HCT116 (cell line): ENCODE results near the gene ARL6.

Experiments
- ATF3 ChIP-seq: IDR thresholded peaks from 2 replicates; pipeline ENCODE4 v1.6.1; 2012
- CEBPB ChIP-seq: IDR thresholded peaks from 2 replicates; pipeline ENCODE4 v1.6.1; 2012; ENCODE audit warnings: low read depth
- CTCF ChIP-seq, 3 experiments: fragments of 200-600 bp in 1 of 3; sonication (generic) in 1 of 3; IDR thresholded peaks in 2 of 3; conservative IDR thresholded peaks in 1 of 3; 2 replicates each; pipeline ENCODE4 v1.5.1; 2012 to 2017; ENCODE audit warnings: low read depth in 2 of 3, low read length in 2 of 3, antibody characterized with exemption in 1 of 3, borderline replicate concordance in 1 of 3, control low read depth in 1 of 3, mild to moderate bottlenecking in 1 of 3, mixed read lengths in 1 of 3, mixed run types in 1 of 3, moderate library complexity in 1 of 3; ENCODE audit not compliant: insufficient read depth in 1 of 3
- EZH2 ChIP-seq: fragments of 200-600 bp; sonication (generic); IDR thresholded peaks from 2 replicates; pipeline ENCODE4 v1.6.1; 2017; ENCODE audit warnings: antibody characterized with exemption, mixed run types
- EZH2phosphoT487 ChIP-seq: fragments of 200-600 bp; IDR thresholded peaks from 2 replicates; pipeline ENCODE4 v1.6.1; 2018; ENCODE audit warnings: antibody characterized with exemption, borderline replicate concordance
- MAX ChIP-seq: IDR thresholded peaks from 2 replicates; pipeline ENCODE4 v1.6.1; 2012
- POLR2A ChIP-seq: IDR thresholded peaks from 2 replicates; pipeline ENCODE4 v1.7.0; 2011; ENCODE audit warnings: borderline replicate concordance; ENCODE audit not compliant: insufficient read depth, insufficient read length; ENCODE audit errors: extremely low read depth
- POLR2AphosphoS5 ChIP-seq: IDR thresholded peaks from 2 replicates; pipeline ENCODE4 v1.6.1; 2011; ENCODE audit warnings: mild to moderate bottlenecking, low read depth, low read length, moderate library complexity
- SP1 ChIP-seq: IDR thresholded peaks from 2 replicates; pipeline ENCODE4 v1.6.1; 2012; ENCODE audit warnings: low read depth
- TCF7L2 ChIP-seq: IDR thresholded peaks from 2 replicates; pipeline ENCODE4 v1.7.0; 2011; ENCODE audit warnings: borderline replicate concordance, inconsistent platforms; ENCODE audit not compliant: insufficient read depth, insufficient read length; ENCODE audit errors: extremely low read depth
- YY1 ChIP-seq: IDR thresholded peaks from 2 replicates; pipeline ENCODE4 v1.6.1; 2011; ENCODE audit warnings: low read length, low read depth, moderate library complexity, mild to moderate bottlenecking; ENCODE audit not compliant: insufficient replicate concordance; ENCODE audit errors: extremely low read depth
- ZBTB33 ChIP-seq: IDR thresholded peaks from 2 replicates; pipeline ENCODE4 v1.6.1; 2011; ENCODE audit warnings: mild to moderate bottlenecking, low read length, moderate library complexity; ENCODE audit not compliant: insufficient replicate concordance; ENCODE audit errors: extremely low read depth
- ZFX ChIP-seq: fragments of 450-650 bp; IDR thresholded peaks from 2 replicates; pipeline ENCODE4 v1.6.1; 2017
- ZNF274 ChIP-seq: fragments of 200-500 bp; sonication (Bioruptor generic); IDR thresholded peaks from 2 replicates; pipeline ENCODE4 v1.6.1; 2014; ENCODE audit warnings: mild to moderate bottlenecking, low read depth, low read length, inconsistent platforms

- no peak for TF ChIP-seq CEBPB
- no peak for TF ChIP-seq ZNF274
- no peak for TF ChIP-seq ATF3
- peak; percentile 51 to 87 (median 64); a peak in 5 of 6 replicates for TF ChIP-seq CTCF (IDR thresholded peaks at IDR 0.05 in 2 of 3, conservative IDR thresholded peaks at IDR 0.05 in 1 of 3; ENCODE audit: borderline replicate concordance in 1 of 3, insufficient read depth in 1 of 3, low read depth in 2 of 3, low read length in 2 of 3)
- no peak for TF ChIP-seq POLR2A
- TF ChIP-seq POLR2AphosphoS5 = no peak
- TF ChIP-seq YY1 = no peak
- TF ChIP-seq ZFX = no peak
- TF ChIP-seq EZH2 = no peak
- no peak for TF ChIP-seq ZBTB33
- TF ChIP-seq SP1 = no peak
- TF ChIP-seq TCF7L2 = no peak
- TF ChIP-seq EZH2phosphoT487 = no peak
- TF ChIP-seq MAX = no peak
Measured at GRCh38 chr3:97793420-97794019, 29.0 kb downstream of the ARL6 start.
